Activated T-helper 1 cell treated with anti-CD3 and anti-CD28 coated beads, Interleukin-12 subunit alpha, Interleukin-12 subunit beta, Interleukin-2, Interleukin-4 antibody, amounts not matched to agents 30 ng/mL and 10 ng/mL and 1 ng/mL, durations not matched to agents 14 hours and 24 hours and 36 hours (primary cell): ENCODE results near the gene IL1R2. TPM values are rescaled to one million over a fixed set of nuclear protein-coding genes. Genes with fewer than 3 reads are reported as not detected.

Experiments
- DNase-seq: peaks from one replicate; pipeline ENCODE4 v3.0.0; 2021; ENCODE audit warnings: low spot score
- H3K27ac Mint-ChIP-seq: one replicate; pipeline ENCODE4 v1.8.0; 2021; ENCODE audit warnings: mild to moderate bottlenecking, mixed read lengths
- H3K27me3 Mint-ChIP-seq: one replicate; pipeline ENCODE4 v1.8.0; 2022; ENCODE audit warnings: mild to moderate bottlenecking, moderate library complexity, mixed read lengths; ENCODE audit not compliant: insufficient read depth
- H3K36me3 Mint-ChIP-seq: one replicate; pipeline ENCODE4 v1.8.0; 2021; ENCODE audit warnings: low read depth, mixed read lengths
- H3K4me1 Mint-ChIP-seq: one replicate; pipeline ENCODE4 v1.8.0; 2021; ENCODE audit warnings: low read depth, mixed read lengths
- H3K4me3 Mint-ChIP-seq: one replicate; pipeline ENCODE4 v1.8.0; 2021; ENCODE audit warnings: mild to moderate bottlenecking, moderate library complexity, mixed read lengths
- H3K9me3 Mint-ChIP-seq: one replicate; pipeline ENCODE4 v1.8.0; 2021; ENCODE audit warnings: mixed read lengths
- intact Hi-C: fragments of 100-400 bp; cut with micrococcal nuclease; formaldehyde crosslinking; loops from one replicate; pipeline ENCODE4 v1.15.1; 2024
- total RNA-seq: library from RNA; stranded (reverse); gene quantifications from 2 replicates; pipeline ENCODE4 v1.2.3, GENCODE V29; 2022

The IL1R2 gene
- total RNA-seq, 1 donor from 2014 or later, result 1.3 TPM

- H3K27me3 Mint-ChIP-seq, result peaks cover 2% of the 10 kb centered on the region
- H3K27ac Mint-ChIP-seq, result no peak overlapping the region
Observed at GRCh38 chr2:101961338-101962191, 30.2 kb upstream of the IL1R2 start.

GRCh38 chr2:101962309-101962708, 29.5 kb upstream of the IL1R2 start:
- no peak overlapping the region for H3K27ac Mint-ChIP-seq
- intact Hi-C loops, result no loop called here
- no peaks in the 10 kb centered on the region for H3K36me3 Mint-ChIP-seq
- H3K4me3 Mint-ChIP-seq, result no peak overlapping the region
- DNase-seq, result no peak
- peaks cover 2% of the 10 kb centered on the region for H3K27me3 Mint-ChIP-seq
- H3K9me3 Mint-ChIP-seq, result peaks cover 12% of the 10 kb centered on the region
- H3K4me1 Mint-ChIP-seq, result no peaks in the 10 kb centered on the region

More at GRCh38 chr2:101961338-101962191, 30.2 kb upstream of the IL1R2 start:
- Mint-ChIP-seq H3K4me1 (no peaks in the 10 kb centered on the region), H3K4me3 (no peak overlapping the region), H3K36me3 (no peaks in the 10 kb centered on the region), H3K9me3 (peaks cover 17% of the 10 kb centered on the region)
- DNase-seq, result no peak
- intact Hi-C loops, result no loop called here

GRCh38 chr2:101963198-101963597, 28.6 kb upstream of the IL1R2 start:
- intact Hi-C loops, result no loop called here
- peaks cover 2% of the 10 kb centered on the region for H3K27me3 Mint-ChIP-seq
- H3K9me3 Mint-ChIP-seq, result peaks cover 3% of the 10 kb centered on the region
- H3K4me3 Mint-ChIP-seq, result no peak overlapping the region
- no peaks in the 10 kb centered on the region for H3K36me3 Mint-ChIP-seq
- no peak overlapping the region for H3K27ac Mint-ChIP-seq
- no peaks in the 10 kb centered on the region for H3K4me1 Mint-ChIP-seq
- no peak for DNase-seq

GRCh38 chr2:101967826-101968513, 23.8 kb upstream of the IL1R2 start:
- Mint-ChIP-seq H3K4me3 (no peak overlapping the region), H3K9me3 (peaks cover 29% of the 10 kb centered on the region), H3K27me3 (peaks cover 2% of the 10 kb centered on the region), H3K36me3 (peaks cover 5% of the 10 kb centered on the region), H3K4me1 (peaks cover 6% of the 10 kb centered on the region), H3K27ac (no peak overlapping the region)
- intact Hi-C loops, result no loop called here
- no peak for DNase-seq

GRCh38 chr2:101969723-101970122, 22.0 kb upstream of the IL1R2 start:
- peaks cover 2% of the 10 kb centered on the region for H3K27me3 Mint-ChIP-seq
- H3K4me3 Mint-ChIP-seq, result no peak overlapping the region
- peaks cover 17% of the 10 kb centered on the region for H3K4me1 Mint-ChIP-seq
- no peak overlapping the region for H3K27ac Mint-ChIP-seq
- peaks cover 5% of the 10 kb centered on the region for H3K36me3 Mint-ChIP-seq
- DNase-seq, result no peak
- intact Hi-C loops, result no loop called here
- H3K9me3 Mint-ChIP-seq, result peaks cover 34% of the 10 kb centered on the region

- peaks cover 34% of the 10 kb centered on the region for H3K9me3 Mint-ChIP-seq
- DNase-seq, result no peak
- peaks cover 17% of the 10 kb centered on the region for H3K4me1 Mint-ChIP-seq
- no peak overlapping the region for H3K27ac Mint-ChIP-seq
- H3K27me3 Mint-ChIP-seq, result peaks cover 2% of the 10 kb centered on the region
- H3K36me3 Mint-ChIP-seq, result peaks cover 5% of the 10 kb centered on the region
- intact Hi-C loops, result no loop called here
- H3K4me3 Mint-ChIP-seq, result no peak overlapping the region
Observed at GRCh38 chr2:101970901-101971300, 20.9 kb upstream of the IL1R2 start.

- no peak for DNase-seq
- no peak overlapping the region for H3K27ac Mint-ChIP-seq
- H3K9me3 Mint-ChIP-seq, result peaks cover 34% of the 10 kb centered on the region
- intact Hi-C loops, result no loop called here
- H3K4me3 Mint-ChIP-seq, result no peak overlapping the region
- H3K27me3 Mint-ChIP-seq, result no peaks in the 10 kb centered on the region
- H3K4me1 Mint-ChIP-seq, result peaks cover 17% of the 10 kb centered on the region
- peaks cover 5% of the 10 kb centered on the region for H3K36me3 Mint-ChIP-seq
Observed at GRCh38 chr2:101971836-101972235, 19.9 kb upstream of the IL1R2 start.

GRCh38 chr2:101972621-101973434, 18.9 kb upstream of the IL1R2 start:
- Mint-ChIP-seq H3K4me1 (peaks cover 17% of the 10 kb centered on the region), H3K4me3 (no peak overlapping the region), H3K9me3 (peaks cover 34% of the 10 kb centered on the region), H3K27ac (no peak overlapping the region), H3K27me3 (no peaks in the 10 kb centered on the region), H3K36me3 (peaks cover 5% of the 10 kb centered on the region)
- intact Hi-C loops, result no loop called here
- no peak for DNase-seq

GRCh38 chr2:101974663-101975062, 17.1 kb upstream of the IL1R2 start:
- H3K36me3 Mint-ChIP-seq, result peaks cover 5% of the 10 kb centered on the region
- no peak overlapping the region for H3K27ac Mint-ChIP-seq
- DNase-seq, result no peak
- H3K27me3 Mint-ChIP-seq, result peaks cover 3% of the 10 kb centered on the region
- no peak overlapping the region for H3K4me3 Mint-ChIP-seq
- intact Hi-C loops, result no loop called here
- H3K4me1 Mint-ChIP-seq, result peaks cover 17% of the 10 kb centered on the region
- peaks cover 34% of the 10 kb centered on the region for H3K9me3 Mint-ChIP-seq

- H3K4me1 Mint-ChIP-seq, result peaks cover 17% of the 10 kb centered on the region
- H3K27ac Mint-ChIP-seq, result no peak overlapping the region
- H3K36me3 Mint-ChIP-seq, result peaks cover 5% of the 10 kb centered on the region
- peaks cover 31% of the 10 kb centered on the region for H3K9me3 Mint-ChIP-seq
- DNase-seq, result no peak
- H3K27me3 Mint-ChIP-seq, result peaks cover 3% of the 10 kb centered on the region
- intact Hi-C loops, result no loop called here
- H3K4me3 Mint-ChIP-seq, result no peak overlapping the region
Observed at GRCh38 chr2:101975171-101975870, 16.4 kb upstream of the IL1R2 start.

GRCh38 chr2:101976891-101977290, 14.9 kb upstream of the IL1R2 start:
- H3K27me3 Mint-ChIP-seq, result peaks cover 3% of the 10 kb centered on the region
- no peak overlapping the region for H3K27ac Mint-ChIP-seq
- H3K9me3 Mint-ChIP-seq, result peaks cover 15% of the 10 kb centered on the region
- peaks cover 17% of the 10 kb centered on the region for H3K4me1 Mint-ChIP-seq
- intact Hi-C loops, result no loop called here
- no peaks in the 10 kb centered on the region for H3K36me3 Mint-ChIP-seq
- H3K4me3 Mint-ChIP-seq, result no peak overlapping the region
- no peak for DNase-seq

- H3K27ac Mint-ChIP-seq, result no peak overlapping the region
- DNase-seq, result no peak
Observed at GRCh38 chr2:101980368-101980767, 11.4 kb upstream of the IL1R2 start.

More at GRCh38 chr2:101980368-101980767, 11.4 kb upstream of the IL1R2 start:
- Mint-ChIP-seq H3K9me3 (no peaks in the 10 kb centered on the region), H3K4me3 (no peak overlapping the region), H3K36me3 (no peaks in the 10 kb centered on the region), H3K4me1 (no peaks in the 10 kb centered on the region), H3K27me3 (peaks cover 3% of the 10 kb centered on the region)
- intact Hi-C loops, result no loop called here
